Heart right ventricle (tissue), 16 donors: Measurements from ENCODE around the gene SDK2. TPM values are rescaled to one million over a fixed set of nuclear protein-coding genes. Genes with fewer than 3 reads are reported as not detected.
"Not testable (repeated sequence)": the region's sequence is repeated elsewhere in the genome, so short reads cannot be mapped to it uniquely, and the experiment has no call there.

Source experiments
- ATAC-seq, 8 donors: fragments of 200-7000 bp; cut with Tn5 transposase; one replicate each; pipeline ENCODE4 v1.9.1; 2020; ENCODE audit warnings: mild to moderate bottlenecking in 8 of 8, moderate library complexity in 8 of 8, moderate number of reproducible peaks in 1 of 8
- DNase-seq, 2 donors: peaks; one replicate each; pipeline ENCODE4 v3.0.0-alpha.2; 2020
- H3K27ac ChIP-seq, 10 donors: fragments of 200-600 bp; sonication (generic) in 2 of 10; one replicate each; pipeline versions ENCODE4 v1.5.0 to v1.8.0; 2020 to 2022; ENCODE audit warnings: mild to moderate bottlenecking in 3 of 10
- H3K27me3 ChIP-seq, 7 donors: fragments of 200-600 bp; one replicate each; pipeline ENCODE4 v1.8.0; 2021 to 2022; ENCODE audit warnings: mild to moderate bottlenecking in 2 of 7
- H3K36me3 ChIP-seq, 9 donors: fragments of 200-600 bp; sonication (generic) in 1 of 9; one replicate each; pipeline versions ENCODE4 v1.5.0 to v1.8.0; 2020 to 2022; ENCODE audit warnings: mild to moderate bottlenecking in 2 of 9
- H3K4me1 ChIP-seq, 9 donors: fragments of 200-600 bp; sonication (generic) in 1 of 9; one replicate each; pipeline versions ENCODE4 v1.5.0 to v1.8.0; 2020 to 2022; ENCODE audit warnings: mild to moderate bottlenecking in 4 of 9
- H3K4me3 ChIP-seq, 10 donors: fragments of 200-600 bp; sonication (generic) in 2 of 10; one replicate each; pipeline versions ENCODE4 v1.5.0 to v1.8.0; 2020 to 2022; ENCODE audit warnings: mild to moderate bottlenecking in 7 of 10, moderate library complexity in 2 of 10
- H3K9me3 ChIP-seq, 11 donors: fragments of 200-600 bp in 10 of 11; sonication (generic) in 2 of 11; one replicate each; pipeline versions ENCODE4 v1.5.0 to v1.8.0; 2013 to 2022; ENCODE audit warnings: mild to moderate bottlenecking in 2 of 11, control low read depth in 1 of 11, moderate library complexity in 1 of 11
- CTCF ChIP-seq, 9 donors: fragments of 200-600 bp; sonication (generic) in 2 of 9; IDR thresholded peaks; one replicate each; pipeline versions ENCODE4 v1.5.0 to v1.8.0; 2021 to 2022; ENCODE audit warnings: antibody characterized with exemption in 9 of 9, mild to moderate bottlenecking in 5 of 9, moderate library complexity in 1 of 9
- WGBS, 2 donors: extraction: QIAGEN DNeasy Blood & Tissue Kit; methylation state at CpG; one replicate each; pipeline ENCODE4 v1.1.7; 2013; ENCODE audit warnings: inconsistent platforms in 1 of 2; 5-methylcytosine and 5-hydroxymethylcytosine counted together
- intact Hi-C, 10 donors: fragments of 100-400 bp; cut with DNase I; formaldehyde crosslinking; loops; one replicate each; pipeline versions ENCODE4 v1.11.1 to v1.14.2; 2022
- polyA plus RNA-seq, 2 donors: library from polyadenylated mRNA; stranded (reverse); fragments of 200-250 nt; gene quantifications; one replicate each; pipeline ENCODE4 v1.2.3, GENCODE V29; 2013
- total RNA-seq, 10 donors: library from RNA; stranded (reverse); fragmentation: NEBNext Ultra II Directional in 3 of 10; extraction: Animal tissue kit (Norgen Biotek cat#: 25700) in 3 of 10; gene quantifications; one replicate each; pipeline versions ENCODE4 v1.2.1 to v1.2.4, GENCODE V29; 2021 to 2023
- donor health status: Arrhythmogenic right ventricular cardiomyopathy.
- donor health status: ischemic (EF 13 %, LVEDD 7.1; RV severe dilation, severe dysfunction).
- donor health status: healthy with polysubstance abuse.
- donor health status: DM: no; HTN: yes; CAD: no.
- donor health status: DM: no; HTN: no; CAD: no.
- donor health status: ischemic (EF 25% LVEDD 6.9; RV normal size, moderate dysfunction).
- donor health status: ischemic (EF 25% LVEDD 5.7; RV mildly dilated, moderate dysfunction).
- donor health status: healthy.
- donor health status: DM: yes; HTN: yes; CAD: no.
- donor health status: Ischemic cardiomyopathy.
- donor health status: ischemic (EF 35%, LVEDD 5.7; RV mildly dilated, moderate dysfunction).
- donor health status: nonischemic (EF 11% LVEDD 7.7; RV severe dilation, severe dysfunction).
- donor health status: DM: yes; HTN: yes; CAD: no.
- donor health status: PGD.
- donor health status: ischemic (EF 29% LVEDD 5.4; RV normal size, mild dysfunction).
- donor health status: nonischemic (EF 23%, LVEDD 6.1; RV moderate dilation, normal function).

The SDK2 gene
- total and polyA plus RNA-seq, 12 donors, result 0.44 to 4.2 (median 1.9) TPM

- ATAC-seq (peak; percentile 30 to 83 (median 66)), DNase-seq (peak; percentile 48 to 57)
- H3K4me1 ChIP-seq, result peaks cover 0 to 56% (median 18%) of the 10 kb centered on the region in 9 donors
- peak overlapping the region; percentile 50 to 94 (median 76) for H3K27ac ChIP-seq
- intact Hi-C loops, result loop anchor here in 3 of 10 donors (5.0 to 10.0 kb wide), 2 partner anchors 55 to 58 kb away; no protein-coding TSS in a partner anchor
- peaks cover 0 to 5% (median 0%) of the 10 kb centered on the region in 7 donors for H3K27me3 ChIP-seq
- no peaks in the 10 kb centered on the region for H3K9me3 ChIP-seq
- WGBS, 2 donors, result 23 to 26% methylated on average over 13 of the region's 13 CpGs
- H3K36me3 ChIP-seq, result no peaks in the 10 kb centered on the region
- peak overlapping the region in 3 of 10 donors; percentile 7 to 24 (median 12) for H3K4me3 ChIP-seq
- TF ChIP-seq CTCF (IDR thresholded peaks at IDR 0.05), result no peak
Observed at GRCh38 chr17:73476890-73477350, 167.3 kb downstream of the SDK2 start.

DNA sequence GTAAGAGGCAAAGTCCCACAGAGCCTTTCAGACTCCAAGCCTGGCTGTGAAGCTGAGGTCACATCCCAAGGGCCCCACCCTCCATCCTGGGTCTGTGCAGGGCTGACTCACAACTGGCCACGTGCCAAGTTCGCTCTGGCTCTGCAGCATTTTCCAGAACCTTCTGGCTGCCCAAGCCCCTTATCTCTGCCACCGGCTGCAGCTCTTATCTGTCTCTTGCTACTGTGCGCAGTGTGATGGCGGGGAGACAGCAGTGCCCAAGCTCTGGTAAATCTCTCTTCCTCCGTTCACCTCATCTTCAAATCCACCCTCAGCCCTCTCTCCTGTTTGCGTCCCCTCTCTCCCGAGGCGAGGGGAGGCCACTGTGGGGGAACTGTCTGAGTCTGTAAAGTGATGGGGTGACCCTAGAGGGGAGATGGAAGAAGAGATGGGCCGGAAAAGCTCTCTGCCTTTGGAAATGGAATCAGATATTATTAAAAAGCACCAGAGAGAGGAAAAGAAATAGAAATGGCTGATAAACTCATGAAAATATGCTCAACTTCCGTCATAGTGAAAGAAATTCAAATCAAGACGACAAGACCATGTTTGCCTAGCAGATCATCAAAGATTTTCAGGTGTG is 169.8 kb downstream of the SDK2 start:
- Histone ChIP-seq H3K36me3 (no peaks in the 10 kb centered on the region), H3K4me1 (peaks cover 0 to 38% (median 15%) of the 10 kb centered on the region in 9 donors), H3K9me3 (no peaks in the 10 kb centered on the region), H3K4me3 (no peak overlapping the region), H3K27ac (peak overlapping the region in 6 of 10 donors; percentile 3 to 81 (median 31)), H3K27me3 (peaks cover 0 to 5% (median 0%) of the 10 kb centered on the region in 7 donors)
- 16 to 19% methylated on average over 12 of the region's 12 CpGs for WGBS, 2 donors
- ATAC-seq (peak; percentile 85 to 94 (median 90)), DNase-seq (peak; percentile 82 to 84)
- TF ChIP-seq CTCF (IDR thresholded peaks at IDR 0.05), result no peak
- intact Hi-C loops, result loop anchor here in 2 of 10 donors (2.0 to 10.0 kb wide), 2 partner anchors 58 to 60 kb away; no protein-coding TSS in a partner anchor

DNA sequence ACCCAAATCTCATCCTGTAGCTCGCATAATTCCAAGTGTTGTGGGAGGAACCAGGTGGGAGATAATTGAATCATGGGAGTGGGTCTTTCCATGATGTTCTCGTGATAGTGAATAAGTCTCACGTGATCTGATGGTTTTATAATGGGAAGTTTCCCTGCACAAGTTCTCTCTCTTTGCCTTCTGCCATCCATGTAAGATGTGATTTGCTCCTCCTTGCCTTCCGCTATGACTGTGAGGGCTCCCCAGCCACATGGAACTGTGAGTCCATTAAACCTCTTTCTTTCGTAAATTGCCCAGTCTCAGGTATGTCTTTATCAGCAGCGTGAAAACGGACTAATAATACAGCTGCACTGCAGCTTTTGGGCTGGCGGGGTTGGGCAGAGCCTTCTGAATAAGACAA is 171.5 kb downstream of the SDK2 start:
- H3K4me3 ChIP-seq, H3K36me3 ChIP-seq, H3K27me3 ChIP-seq, DNase-seq, ATAC-seq, H3K9me3 ChIP-seq, H3K27ac ChIP-seq: not testable (repeated sequence)
- H3K4me1 ChIP-seq, result peaks cover 0 to 38% (median 15%) of the 10 kb centered on the region in 9 donors
- 84% methylated on average over 8 of the region's 8 CpGs for WGBS, 2 donors
- intact Hi-C loops, result loop anchor here in 1 of 10 donors (10.0 kb wide), 1 partner anchor 62 kb away; no protein-coding TSS in a partner anchor

- Histone ChIP-seq H3K27me3 (peaks cover 0 to 4% (median 0%) of the 10 kb centered on the region in 7 donors), H3K4me1 (peaks cover 0 to 30% (median 15%) of the 10 kb centered on the region in 9 donors), H3K36me3 (no peaks in the 10 kb centered on the region), H3K9me3 (no peaks in the 10 kb centered on the region), H3K27ac (no peak overlapping the region), H3K4me3 (no peak overlapping the region)
- intact Hi-C loops, result loop anchor here in 1 of 10 donors (10.0 kb wide), 1 partner anchor 63 kb away; no protein-coding TSS in a partner anchor
- WGBS, 2 donors, result 92 to 94% methylated on average over 12 of the region's 12 CpGs
- TF ChIP-seq CTCF (IDR thresholded peaks at IDR 0.05), result no peak
- DNase-seq (no peak), ATAC-seq (no peak)
Observed at GRCh38 chr17:73471924-73472323, 172.3 kb downstream of the SDK2 start.
